ENCODE measurements around the gene MED12L. TPM values are rescaled to one million over a fixed set of nuclear protein-coding genes. Genes with fewer than 3 reads are reported as not detected.

MED12L gene
- total RNA-seq, 4 donors from 2014 or later = 0.15 to 0.37 (median 0.22) TPM

DNA sequence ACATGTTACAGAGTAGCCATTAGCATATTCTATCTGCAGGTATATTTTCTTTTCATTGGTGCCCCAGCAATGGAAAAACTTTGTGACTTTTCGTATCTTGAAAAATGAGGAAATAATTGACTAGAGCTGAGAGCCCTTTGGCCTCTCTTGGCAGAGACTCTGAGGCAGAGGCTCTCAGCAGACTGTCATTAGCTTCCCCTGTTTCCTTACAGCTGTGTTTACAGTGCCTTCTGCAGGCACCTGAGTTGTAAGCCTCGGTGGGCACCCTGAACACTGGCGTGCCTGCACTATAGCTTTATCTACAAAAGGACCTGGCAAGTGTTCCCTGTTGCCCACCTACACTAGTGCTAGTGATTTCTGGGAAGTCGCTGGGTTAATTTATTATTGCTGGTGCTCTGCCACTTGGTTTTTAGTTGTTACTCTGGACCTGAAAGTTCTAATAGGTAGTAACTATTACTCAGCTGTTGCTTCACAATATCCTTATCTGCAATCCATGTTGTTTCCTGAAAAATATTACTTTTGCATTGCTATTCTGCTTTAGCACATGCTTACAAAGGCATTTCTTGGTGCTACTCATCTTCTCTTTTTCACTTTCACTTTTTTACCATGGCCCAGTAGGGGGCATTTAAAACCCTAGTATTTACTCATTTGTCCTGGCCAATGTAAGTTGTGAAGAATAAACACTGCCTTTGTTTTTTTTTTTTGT lies 125.4 kb downstream of the MED12L start:
- no peak for TF ChIP-seq POLR2A (IDR thresholded peaks at IDR 0.05)
- no peak for TF ChIP-seq CTCF (IDR thresholded peaks at IDR 0.05)
- H3K4me3 ChIP-seq (ENCODE audit: low read depth, poor library complexity, severe bottlenecking) = no peak overlapping the region
- no peak for DNase-seq (ENCODE audit: low spot score in 2 of 2)
- intact Hi-C loops (cut with DNase I; ENCODE audit: low total_unique reads) = no loop called here
- WGBS, 2 donors = 69 to 74% methylated on average over 4 of the region's 4 CpGs

- 71 to 74% methylated on average over 4 of the region's 4 CpGs for WGBS, 2 donors
- no peak for DNase-seq (ENCODE audit: low spot score in 2 of 2)
- intact Hi-C loops (cut with DNase I; ENCODE audit: low total_unique reads) = no loop called here
- no peak overlapping the region for H3K4me3 ChIP-seq (ENCODE audit: low read depth, poor library complexity, severe bottlenecking)
- TF ChIP-seq CTCF (IDR thresholded peaks at IDR 0.05) = no peak
- TF ChIP-seq POLR2A (IDR thresholded peaks at IDR 0.05) = no peak
Measured at GRCh38 chr3:151213151-151213550, 127.7 kb downstream of the MED12L start.

- intact Hi-C loops (cut with DNase I; ENCODE audit: low total_unique reads) = no loop called here
- DNase-seq (ENCODE audit: low spot score in 2 of 2) = no peak
- no peak for TF ChIP-seq CTCF (IDR thresholded peaks at IDR 0.05)
- TF ChIP-seq POLR2A (IDR thresholded peaks at IDR 0.05) = no peak
- H3K4me3 ChIP-seq (ENCODE audit: low read depth, poor library complexity, severe bottlenecking) = no peak overlapping the region
- 91 to 92% methylated on average over 5 of the region's 5 CpGs for WGBS, 2 donors
Measured at GRCh38 chr3:151213881-151214280, 128.4 kb downstream of the MED12L start.

- no peak for DNase-seq (ENCODE audit: low spot score in 2 of 2)
- 77 to 93% methylated on average over 1 of the region's 1 CpG for WGBS, 2 donors
- intact Hi-C loops (cut with DNase I; ENCODE audit: low total_unique reads) = no loop called here
- no peak overlapping the region for H3K4me3 ChIP-seq (ENCODE audit: low read depth, poor library complexity, severe bottlenecking)
- no peak for TF ChIP-seq CTCF (IDR thresholded peaks at IDR 0.05)
- no peak for TF ChIP-seq POLR2A (IDR thresholded peaks at IDR 0.05)
Measured at GRCh38 chr3:151214459-151214858, 129.0 kb downstream of the MED12L start.

GRCh38 chr3:151216641-151217607 lies 131.5 kb downstream of the MED12L start:
- H3K4me3 ChIP-seq (ENCODE audit: low read depth, poor library complexity, severe bottlenecking) = no peak overlapping the region
- DNase-seq (ENCODE audit: low spot score in 2 of 2) = no peak
- no peak for TF ChIP-seq POLR2A (IDR thresholded peaks at IDR 0.05)
- TF ChIP-seq CTCF (IDR thresholded peaks at IDR 0.05) = no peak
- 82% methylated on average over 3 of the region's 3 CpGs for WGBS, 2 donors
- intact Hi-C loops (cut with DNase I; ENCODE audit: low total_unique reads) = no loop called here

Measured in lower leg skin (tissue), 4 donors.